SH-SY5Y (cell line): ENCODE measurements around the gene PRKAA2.

Source experiments
- GATA2 ChIP-seq: IDR thresholded peaks from 2 replicates; pipeline ENCODE4 v1.6.1; 2011; ENCODE audit warnings: mild to moderate bottlenecking, low read depth, low read length
- GATA3 ChIP-seq: IDR thresholded peaks from 2 replicates; pipeline ENCODE4 v1.6.1; 2011; ENCODE audit warnings: low read depth, mild to moderate bottlenecking, low read length, moderate library complexity

DNA sequence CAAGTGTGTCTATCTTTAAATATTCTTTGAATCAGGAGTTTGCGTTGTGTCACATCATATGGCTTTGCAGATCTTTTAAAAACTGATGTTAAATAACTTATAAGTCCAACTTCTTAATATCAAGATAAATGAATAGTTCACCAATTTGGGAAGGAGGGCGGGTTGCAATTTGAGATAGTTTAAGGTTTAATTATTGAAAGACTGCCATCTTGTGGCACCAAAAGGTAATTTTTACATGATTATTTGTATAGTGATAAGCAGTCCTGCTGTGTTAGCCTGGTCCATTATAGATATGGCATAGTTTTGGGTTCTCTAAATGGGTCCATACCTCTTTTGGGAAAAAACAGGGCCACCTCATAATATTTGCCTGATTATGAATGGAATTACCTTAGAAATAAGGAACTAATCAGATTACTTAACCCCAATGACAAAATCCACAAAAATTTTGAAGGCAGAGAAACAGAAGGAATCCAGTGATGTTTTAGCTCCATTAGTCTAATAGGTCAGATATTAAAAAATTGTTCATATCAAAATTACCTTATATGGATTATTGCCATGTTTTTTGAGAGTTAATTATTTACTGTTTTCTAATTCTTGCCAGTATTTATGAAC lies 64.3 kb downstream of the PRKAA2 start:
- TF ChIP-seq GATA3: no peak
- no peak for TF ChIP-seq GATA2
